Iris pigment epithelial cell (primary cell): ENCODE measurements around the gene TOM1L1.
"Not testable (repeated sequence)": the region's sequence is repeated elsewhere in the genome, so short reads cannot be mapped to it uniquely, and the experiment has no call there.

Experiments used
- DNase-seq: peaks from one replicate; pipeline ENCODE4 v3.0.0-alpha.2; 2011; ENCODE audit warnings: low read depth

Gene TOM1L1, protein sequence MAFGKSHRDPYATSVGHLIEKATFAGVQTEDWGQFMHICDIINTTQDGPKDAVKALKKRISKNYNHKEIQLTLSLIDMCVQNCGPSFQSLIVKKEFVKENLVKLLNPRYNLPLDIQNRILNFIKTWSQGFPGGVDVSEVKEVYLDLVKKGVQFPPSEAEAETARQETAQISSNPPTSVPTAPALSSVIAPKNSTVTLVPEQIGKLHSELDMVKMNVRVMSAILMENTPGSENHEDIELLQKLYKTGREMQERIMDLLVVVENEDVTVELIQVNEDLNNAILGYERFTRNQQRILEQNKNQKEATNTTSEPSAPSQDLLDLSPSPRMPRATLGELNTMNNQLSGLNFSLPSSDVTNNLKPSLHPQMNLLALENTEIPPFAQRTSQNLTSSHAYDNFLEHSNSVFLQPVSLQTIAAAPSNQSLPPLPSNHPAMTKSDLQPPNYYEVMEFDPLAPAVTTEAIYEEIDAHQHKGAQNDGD

DNA sequence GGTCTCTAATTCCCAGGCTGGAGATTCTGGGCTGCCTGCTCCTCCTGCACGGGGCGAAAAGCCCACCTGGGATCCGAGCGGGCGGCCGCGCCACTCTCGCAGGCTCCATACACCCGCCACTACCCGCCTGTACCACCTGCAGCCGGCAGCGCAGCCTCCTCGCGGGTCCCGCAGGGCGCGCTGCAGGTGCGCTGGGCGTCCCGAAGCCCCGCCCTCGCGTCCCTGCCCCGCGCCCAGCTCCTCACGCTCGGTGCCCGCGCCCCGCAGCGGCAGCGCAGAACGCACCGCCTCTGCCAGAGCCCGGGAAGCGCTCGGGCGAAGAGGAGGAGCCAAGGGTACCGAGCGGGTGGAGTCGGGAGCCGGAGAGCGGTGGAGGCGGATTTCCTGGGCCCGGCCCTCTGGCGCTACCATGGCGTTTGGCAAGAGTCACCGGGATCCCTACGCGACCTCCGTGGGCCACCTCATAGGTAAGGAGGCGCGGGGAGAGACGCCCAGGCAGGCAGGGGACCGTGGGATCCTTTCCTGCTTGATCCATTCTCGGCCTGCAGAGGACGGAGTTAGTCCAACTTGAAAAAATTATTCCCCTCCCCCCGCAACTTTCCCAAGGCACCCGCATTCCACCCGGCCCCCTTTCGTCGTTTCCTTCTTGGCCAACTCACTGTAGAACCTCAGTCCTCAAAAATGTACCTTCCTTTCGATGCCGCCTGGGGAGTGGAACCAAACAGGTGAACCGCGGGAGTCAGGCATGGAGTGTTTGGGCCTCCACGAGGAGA, at the start of gene TOM1L1:
TOM1L1 (plus strand) TSS at position 396 of the 773 bp plus-strand sequence; CDS start at position 410, 14 bp downstream.
- DNase-seq, result peak; percentile 55

DNA sequence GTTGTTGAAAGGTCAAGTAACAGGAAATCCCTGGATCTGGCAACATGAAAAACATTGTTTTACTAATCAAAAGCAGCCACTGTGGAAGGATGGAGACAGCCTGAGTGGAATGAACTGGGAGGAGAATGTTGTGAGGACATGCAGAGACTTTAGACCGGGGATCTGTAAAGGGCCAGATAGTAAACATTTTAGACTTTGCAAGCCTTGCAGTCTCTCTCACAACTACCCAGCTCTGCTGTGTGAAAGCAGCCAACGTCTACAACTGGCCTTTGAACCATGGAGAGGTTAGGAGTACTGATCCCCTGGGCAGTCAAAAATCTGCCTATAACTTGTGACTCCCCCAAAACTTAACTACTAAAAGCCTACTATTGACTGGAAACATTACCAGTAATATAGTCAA, 41.5 kb upstream of the TOM1L1 start:
- DNase-seq, result no peak

DNA sequence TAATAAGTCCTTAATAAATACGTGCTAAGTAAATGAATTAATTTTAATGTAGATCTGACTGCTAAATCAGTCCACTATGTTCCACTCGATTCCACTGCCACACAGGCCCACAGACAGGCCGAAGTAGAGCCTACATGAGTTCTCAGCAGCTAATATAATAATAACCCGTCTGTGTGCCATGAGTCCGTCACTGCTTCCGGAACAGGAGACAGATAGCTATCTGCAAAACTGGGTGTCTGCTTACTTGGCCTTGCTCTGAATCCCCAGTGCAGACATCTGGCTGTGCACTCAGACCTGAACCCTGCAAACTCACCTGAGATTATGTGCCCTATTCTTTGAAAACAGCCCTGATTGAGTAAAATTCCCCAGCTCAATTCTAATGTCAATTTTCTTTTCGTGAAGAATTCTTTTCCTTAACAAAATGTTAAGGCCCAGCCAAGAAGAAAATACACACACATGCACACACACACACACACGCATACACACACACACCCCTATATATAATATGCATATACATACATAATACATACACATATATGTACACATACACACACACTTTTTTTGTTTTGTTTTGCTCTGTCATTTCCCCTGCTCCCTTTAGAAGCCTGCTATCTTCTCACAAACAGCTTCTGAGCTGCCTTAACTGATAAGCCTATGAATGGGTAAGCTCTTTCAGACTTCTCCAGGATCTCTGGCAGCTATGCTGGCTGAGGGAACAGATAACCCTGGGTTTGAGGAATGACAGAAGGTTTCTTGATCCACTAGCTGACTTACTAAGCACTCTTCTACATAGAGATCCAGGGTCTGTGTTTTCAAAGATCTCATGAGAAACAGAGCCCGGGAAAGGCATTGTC, 39.8 kb upstream of the TOM1L1 start:
- DNase-seq, result no peak

DNA sequence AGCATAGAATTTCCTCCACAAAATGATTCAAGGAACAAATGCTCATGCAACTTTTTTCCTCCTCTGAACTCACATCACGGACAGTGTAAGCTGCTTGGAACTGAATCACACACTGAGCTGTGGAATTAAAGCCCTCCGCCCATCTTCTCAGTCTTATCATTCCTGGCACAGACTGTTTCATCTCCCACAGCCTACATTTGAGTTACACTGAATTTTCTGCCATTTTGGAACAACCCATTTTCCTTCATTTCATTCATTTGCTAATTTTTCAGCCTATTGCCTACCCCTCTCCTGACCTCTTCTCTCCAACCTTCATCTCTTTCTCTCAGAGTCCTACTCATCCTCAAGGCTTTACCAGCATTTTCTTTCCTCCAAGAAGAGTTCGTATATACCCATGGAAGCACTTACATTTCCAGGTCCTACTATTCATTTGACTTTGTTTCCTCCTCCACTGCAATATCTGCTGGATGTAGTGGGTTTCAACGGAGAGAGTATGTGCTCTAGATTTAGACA, 39.1 kb upstream of the TOM1L1 start:
- no peak for DNase-seq

DNA sequence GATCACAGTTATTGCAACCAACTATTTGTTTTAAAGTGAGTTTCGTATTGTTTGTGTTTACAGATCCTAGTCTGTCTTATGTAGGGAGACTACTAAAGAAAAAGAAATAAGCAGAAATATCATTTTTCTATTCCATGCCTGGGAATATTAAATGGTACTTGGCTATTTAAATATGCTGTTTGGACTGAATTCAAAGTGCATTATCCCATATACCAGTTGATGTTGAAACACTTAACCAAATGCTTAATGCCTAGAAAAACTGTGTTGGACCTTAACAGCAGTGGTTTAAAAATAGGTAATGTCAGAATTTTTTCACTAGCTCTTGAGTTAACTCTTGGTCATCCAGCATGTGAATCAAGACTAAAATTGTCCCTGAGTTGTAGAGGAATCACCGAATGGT, 37.5 kb upstream of the TOM1L1 start:
- DNase-seq, result no peak

DNA sequence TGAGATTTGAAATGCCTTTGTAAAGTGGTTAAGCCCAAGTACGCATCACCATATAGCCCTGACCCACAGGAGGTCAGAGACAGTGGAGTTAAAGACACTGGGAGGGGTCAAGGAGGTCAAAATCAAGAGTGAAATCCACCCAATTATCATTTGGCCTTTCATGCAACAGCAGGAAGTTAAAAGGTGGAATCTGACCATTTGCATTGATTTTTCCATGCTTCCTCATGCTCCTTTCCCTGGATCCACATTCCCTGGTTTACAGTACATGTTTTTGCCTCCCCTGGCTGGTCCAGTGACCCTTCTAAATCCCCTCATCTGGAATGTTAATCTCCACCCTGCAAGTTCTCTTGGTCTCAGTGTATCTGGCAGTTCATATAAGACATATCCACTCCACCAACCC, 36.6 kb upstream of the TOM1L1 start:
- DNase-seq, result no peak

DNA sequence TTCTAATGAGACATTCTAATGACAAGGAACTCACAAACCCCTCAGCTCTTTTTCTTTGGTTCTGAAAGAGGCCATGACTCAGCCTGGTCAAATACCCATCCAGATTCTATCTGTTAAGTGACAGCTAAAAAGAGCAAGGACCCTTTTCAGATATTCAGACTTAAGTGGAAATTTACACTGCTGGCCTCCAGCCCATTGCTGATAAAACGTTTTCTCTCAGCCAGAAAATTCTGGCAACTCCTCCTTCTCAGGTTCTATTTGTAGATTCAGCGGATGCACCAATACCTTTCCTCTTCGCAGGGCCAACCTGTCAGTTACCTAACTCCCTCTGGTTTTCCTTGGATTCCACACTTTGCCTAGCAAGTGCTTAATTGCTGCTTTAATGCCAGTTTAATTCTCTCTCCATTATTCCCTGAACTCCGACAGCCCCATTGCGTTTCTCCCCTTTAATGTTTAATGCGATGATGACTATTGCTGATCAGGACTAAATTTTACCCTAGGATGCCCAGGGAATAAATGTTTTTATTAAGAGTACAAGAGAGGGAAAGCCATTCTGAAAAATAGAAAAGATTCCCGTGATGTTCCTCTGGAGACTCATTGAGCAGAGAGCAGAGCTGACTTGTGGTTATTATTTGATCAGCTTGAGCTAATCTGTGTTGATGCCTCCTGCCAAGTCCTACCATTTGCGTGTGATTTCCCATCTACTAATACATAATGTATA, 35.9 kb upstream of the TOM1L1 start:
- no peak for DNase-seq

DNA sequence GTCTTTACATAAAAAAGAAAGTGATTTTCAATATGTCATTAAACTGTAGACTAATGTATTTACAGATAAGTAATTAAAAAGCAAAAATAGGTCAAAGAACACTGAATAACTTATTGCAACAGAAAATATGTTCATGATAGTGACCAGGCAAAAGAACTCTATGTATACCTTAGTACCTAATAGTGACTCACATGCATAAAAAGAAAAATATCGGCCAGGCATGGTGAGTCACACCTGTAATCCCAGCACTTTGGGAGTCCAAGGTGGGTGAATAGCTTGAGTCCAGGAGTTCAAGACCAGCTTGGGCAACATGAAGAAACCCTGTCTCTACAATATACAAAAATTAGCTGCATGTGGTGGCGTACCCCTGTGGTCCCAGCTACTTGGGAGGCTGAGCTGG, 33.0 kb upstream of the TOM1L1 start:
- no peak for DNase-seq

DNA sequence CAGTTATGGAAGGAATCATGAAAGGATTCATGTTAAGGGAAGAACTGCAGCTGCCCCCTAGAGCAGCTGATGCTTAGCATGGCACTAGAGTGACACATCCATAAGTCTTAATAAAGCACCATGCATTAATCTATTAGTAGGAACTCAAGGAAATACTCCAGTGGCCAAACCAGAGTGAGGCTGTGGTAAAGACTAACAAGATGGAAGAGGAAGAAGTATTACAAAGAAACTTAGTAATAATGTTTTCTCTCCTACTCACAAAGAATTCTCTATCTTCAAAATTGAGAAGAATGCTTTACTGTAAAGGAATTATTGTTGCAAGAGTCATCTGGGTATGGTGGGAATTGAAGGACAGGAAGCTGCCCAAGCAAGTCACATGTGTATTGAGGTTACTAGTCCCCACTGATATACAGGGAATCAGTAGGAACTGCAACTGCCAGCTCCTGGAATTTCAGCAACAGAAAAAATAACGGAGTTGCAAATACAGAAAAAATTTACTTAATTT, 29.9 kb upstream of the TOM1L1 start:
- DNase-seq, result no peak

DNA sequence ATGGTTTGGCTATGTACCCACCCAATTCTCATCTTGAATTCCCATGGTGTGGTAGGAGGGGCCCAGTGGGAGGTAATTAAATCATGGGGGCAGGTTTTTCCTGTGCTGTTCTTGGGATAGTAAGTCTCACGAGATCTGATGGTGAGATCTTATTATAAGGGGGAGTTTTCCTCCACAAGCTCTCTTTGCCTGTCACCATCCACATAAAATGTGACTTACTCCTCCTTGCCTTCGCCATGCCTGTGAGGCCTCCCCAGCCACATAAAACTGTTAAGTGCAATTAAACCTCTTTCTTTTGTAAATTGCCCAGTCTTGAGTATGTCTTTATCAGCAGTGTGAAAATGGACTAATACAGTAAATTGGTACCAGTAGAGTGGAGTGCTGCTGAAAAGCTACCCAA, 24.7 kb upstream of the TOM1L1 start:
- DNase-seq, result not testable (repeated sequence)

DNA sequence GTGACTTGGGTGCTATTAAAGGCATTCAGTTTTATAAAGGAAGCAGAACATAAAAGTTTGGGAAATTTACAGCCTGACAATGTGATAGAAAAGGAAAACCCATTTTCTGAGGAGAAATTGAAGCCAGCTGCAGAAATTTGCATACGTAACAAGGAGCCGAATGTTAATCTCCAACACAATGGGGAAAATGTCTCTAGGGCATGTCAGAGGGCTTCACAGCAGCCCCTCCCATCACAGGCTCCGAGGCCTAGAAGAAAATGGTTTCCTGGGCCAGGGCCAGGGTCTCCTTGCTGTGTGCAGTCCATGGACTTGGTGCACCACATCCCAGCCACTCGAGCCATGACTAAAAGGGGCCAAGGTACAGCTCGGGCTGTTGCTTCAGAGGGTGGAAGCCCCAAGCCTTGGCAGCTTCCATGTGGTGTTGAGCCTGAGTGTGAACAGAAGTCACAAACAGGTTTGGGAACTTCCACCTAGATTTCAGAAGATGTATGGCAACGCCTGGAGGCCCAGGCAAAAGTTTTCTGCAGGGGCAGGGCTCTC, 23.9 kb upstream of the TOM1L1 start:
- no peak for DNase-seq

DNA sequence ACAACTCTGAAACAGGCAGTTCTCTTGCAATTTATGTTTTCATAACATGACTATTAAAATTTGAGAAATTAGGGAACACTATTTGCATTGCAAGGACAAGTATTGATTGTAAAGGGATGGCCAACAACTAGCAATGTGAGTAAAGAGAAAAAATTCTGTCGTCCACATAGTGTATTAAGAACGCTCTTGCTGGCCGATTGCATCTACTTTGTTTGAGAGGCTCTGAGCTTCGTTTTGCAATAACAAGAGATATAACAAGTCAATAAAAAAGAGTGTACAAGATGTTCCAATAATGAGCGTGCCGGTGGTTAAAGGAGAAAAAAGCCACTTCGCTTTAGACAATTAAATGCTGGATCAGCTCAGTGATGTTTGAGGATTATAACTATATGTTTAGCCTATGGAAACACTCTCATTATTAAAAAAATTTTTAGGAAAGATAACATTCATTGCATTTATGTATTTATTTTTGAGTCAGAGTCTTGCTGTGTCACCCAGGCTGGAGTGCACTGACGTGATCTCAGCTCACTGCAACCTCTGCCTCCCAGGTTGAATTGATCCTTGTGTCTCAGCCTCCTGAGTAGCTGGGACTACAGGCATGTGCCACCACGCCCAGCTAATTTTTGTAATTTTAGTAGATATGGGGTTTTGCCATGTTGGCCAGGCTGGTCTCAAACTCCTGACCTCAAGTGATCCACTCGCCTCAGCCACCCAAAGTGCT, 19.2 kb upstream of the TOM1L1 start:
- DNase-seq, result no peak

DNA sequence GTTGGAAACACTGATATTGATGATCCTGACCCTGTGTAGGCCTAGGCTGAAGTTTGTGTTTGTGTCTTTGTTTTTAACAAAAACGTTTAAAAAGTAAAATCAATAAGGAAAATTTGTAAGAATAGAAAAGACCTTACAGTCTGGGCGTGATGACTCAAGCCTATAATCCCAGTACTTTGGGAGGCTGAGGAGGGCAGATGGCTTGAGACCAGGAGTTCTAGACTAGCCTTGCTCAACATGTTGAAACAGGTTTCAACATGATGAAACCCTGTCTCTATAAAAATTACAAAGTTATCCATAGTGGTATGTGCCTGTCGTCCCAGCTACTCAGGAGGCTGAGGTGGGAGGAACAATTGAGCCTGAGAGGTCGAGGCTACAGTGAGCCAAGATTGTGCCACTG, 18.3 kb upstream of the TOM1L1 start:
- no peak for DNase-seq

DNA sequence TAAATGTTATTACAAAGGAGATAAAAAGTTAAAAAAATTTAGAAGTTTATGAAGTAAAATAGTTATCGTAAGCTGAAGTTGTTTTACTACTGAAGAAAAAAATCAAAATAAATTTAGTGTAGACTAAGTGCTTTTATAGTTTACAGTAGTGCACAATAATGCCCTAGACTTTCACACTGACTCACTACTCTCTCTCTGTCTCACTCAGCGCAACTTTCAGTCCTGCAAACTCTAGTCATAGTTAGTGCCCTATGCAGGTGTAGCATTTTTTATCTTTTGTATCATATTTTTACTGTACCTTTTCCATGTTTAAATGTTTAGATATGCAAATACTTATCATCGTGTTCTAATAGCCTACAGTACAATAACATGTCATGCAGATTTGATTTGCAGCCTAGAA, 17.7 kb upstream of the TOM1L1 start:
- DNase-seq, result no peak

DNA sequence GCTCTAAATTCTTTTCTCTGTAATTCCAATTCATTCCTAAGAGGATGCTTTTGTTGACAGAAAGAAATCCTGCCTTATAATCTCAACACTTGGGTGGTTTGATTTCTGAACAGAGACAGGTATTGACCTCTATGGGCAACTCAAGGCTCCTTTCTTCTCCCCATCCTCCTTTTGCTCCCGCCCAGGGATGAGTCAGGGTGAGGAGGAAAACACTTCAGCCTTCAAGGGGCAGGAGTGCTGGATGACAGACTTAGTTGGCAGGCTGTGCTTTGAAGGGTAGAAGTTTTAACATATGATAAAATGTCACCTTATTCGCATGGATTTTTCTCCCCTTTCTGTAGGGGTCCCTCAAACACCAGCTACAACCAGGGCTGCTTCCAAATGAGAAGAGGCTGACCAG, 16.7 kb upstream of the TOM1L1 start:
- no peak for DNase-seq

DNA sequence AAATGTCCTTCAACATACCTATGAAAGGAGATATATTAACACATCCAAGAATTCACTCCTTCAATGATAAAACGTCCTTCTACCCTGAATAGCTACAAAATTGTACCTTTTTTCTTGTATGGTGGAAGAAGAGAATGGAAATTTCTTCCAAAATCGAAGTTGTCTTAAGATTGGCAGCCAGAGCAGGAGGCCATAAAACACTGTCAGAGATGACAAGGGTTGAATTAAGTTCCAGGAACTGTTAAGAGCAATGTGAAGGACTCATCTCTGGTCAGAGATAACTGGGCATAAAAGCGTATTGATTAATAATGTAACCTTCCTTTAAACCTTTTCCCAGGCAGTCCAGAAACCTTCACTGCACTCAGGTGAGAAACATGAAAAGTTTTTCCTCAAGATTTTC, 12.9 kb upstream of the TOM1L1 start:
- DNase-seq, result no peak

DNA sequence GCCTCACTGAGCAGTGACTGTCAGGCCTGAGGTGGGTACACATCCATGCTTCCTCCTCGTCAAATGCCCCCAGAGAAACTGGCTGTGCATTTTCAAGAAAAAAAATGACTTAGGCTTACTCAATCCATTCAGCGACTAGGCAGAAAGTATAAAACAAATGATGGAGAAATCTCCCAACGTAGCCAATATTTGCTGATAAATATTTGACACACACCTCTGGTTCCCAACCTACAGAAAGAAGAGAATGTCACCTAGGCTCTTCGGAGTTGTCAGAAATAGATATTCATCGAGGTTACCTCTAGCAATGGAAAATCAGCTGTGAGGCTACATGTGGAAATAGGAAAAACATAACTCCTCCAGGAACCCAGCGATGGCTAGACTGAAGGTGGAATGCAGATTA, 12.4 kb upstream of the TOM1L1 start:
- no peak for DNase-seq

DNA sequence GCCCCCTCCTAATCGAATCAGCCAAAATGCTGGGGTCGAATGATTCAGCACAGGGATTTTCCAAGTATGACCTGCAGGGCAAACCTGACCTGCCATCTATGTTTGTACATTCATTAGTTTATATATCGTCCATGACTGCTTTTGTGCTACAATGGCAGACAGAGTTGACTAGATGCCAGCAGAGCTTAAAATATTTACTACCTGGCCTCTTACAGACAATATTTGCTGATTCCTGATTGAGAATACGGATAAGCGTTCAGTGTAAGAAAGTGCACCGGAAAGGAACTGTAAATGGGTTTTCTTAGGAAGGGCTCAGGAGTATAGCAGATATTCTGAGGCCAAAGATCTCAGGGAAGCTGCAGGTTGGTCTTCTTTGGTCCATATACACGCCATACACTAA, 11.7 kb upstream of the TOM1L1 start:
- DNase-seq, result no peak

DNA sequence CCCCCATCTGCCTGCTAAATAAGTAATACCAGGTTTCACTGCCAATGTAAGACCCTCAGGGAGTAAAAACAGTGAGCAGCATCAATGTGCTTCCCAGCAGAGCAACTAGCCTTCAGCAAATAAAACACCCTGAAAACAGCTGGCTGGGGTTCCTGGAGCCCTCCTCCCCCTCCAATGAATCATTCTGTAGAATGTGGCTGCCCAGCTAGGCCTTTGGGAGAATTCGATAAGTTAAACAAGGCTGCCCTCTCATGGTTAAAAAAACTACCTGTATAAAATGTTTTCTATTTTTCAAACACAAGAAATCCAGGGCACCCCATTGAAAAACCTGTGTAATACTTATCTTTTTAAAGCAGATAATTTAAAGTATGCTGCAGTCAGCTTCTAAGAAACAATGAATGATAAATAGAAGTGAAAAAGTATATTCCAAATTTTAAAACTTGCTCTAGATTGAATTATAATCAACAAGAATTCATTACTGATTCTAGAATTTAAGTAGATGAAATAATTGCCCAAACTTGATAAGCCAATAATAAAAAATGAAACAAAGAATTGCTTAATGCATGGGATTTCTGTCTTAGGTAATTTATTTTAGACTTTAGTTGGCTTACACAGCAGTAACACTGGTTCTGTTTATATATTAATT, 9.4 kb upstream of the TOM1L1 start:
- peak; percentile 73 for DNase-seq

DNA sequence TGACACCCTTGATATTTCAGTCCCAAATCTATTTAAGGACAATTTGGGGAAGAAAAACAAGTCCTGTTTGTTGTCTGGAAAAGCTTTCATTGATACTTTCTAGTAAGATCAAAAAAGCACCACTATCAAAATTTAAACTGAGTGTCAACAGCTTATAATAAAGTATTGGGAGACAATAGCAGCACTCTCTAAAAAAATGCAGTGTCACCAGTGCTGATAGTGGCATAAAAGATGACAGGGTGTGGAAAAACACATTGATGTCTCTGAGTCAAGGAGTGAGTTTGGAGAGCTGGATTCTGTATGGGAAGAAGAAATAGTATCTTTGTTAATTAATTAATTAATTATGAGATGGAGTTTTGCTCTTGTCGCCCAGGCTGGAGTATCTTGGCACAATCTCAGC, 8.3 kb upstream of the TOM1L1 start:
- DNase-seq, result no peak
